COLO668 (cell line): ENCODE data around the gene NLRP4.
A peak's percentile ranks its signal among the peaks of the same experiment; 100 is the strongest.
"Not testable (repeated sequence)": the region's sequence is repeated elsewhere in the genome, so short reads cannot be mapped to it uniquely, and the experiment has no call there.

ENCODE experiments used
- DNase-seq: peaks from one replicate; lab custom pipeline; 2025; ENCODE audit not compliant: unreplicated experiment; lab: John Stamatoyannopoulos, UW

The NLRP4 gene

GRCh38 chr19:55882626-55883025 is 46.3 kb downstream of the NLRP4 start:
- no peak for DNase-seq

- DNase-seq: no peak
These were observed 62.6 kb downstream of the NLRP4 start for GRCh38 chr19:55898911-55899310.

- no peak for DNase-seq
These were observed 65.2 kb downstream of the NLRP4 start for GRCh38 chr19:55901369-55902079.

- DNase-seq: no peak
These were observed 65.9 kb downstream of the NLRP4 start for GRCh38 chr19:55902080-55902751.

GRCh38 chr19:55907286-55907685 is 70.9 kb downstream of the NLRP4 start:
- DNase-seq: no peak

GRCh38 chr19:55907746-55908145 is 71.4 kb downstream of the NLRP4 start:
- no peak for DNase-seq

GRCh38 chr19:55909801-55910200 is 73.5 kb downstream of the NLRP4 start:
- DNase-seq: no peak

- DNase-seq: no peak
These were observed 76.6 kb downstream of the NLRP4 start for GRCh38 chr19:55912916-55913315.

- peak; percentile 3 for DNase-seq
These were observed 77.4 kb downstream of the NLRP4 start for GRCh38 chr19:55913643-55914268.

- no peak for DNase-seq
These were observed 87.2 kb downstream of the NLRP4 start for GRCh38 chr19:55923556-55923955.

- no peak for DNase-seq
These were observed 91.7 kb downstream of the NLRP4 start for GRCh38 chr19:55927991-55928390.

GRCh38 chr19:55929258-55929657 is 92.9 kb downstream of the NLRP4 start:
- DNase-seq: not testable (repeated sequence)

- DNase-seq: no peak
These were observed 94.7 kb downstream of the NLRP4 start for GRCh38 chr19:55930996-55931515.
